Mucosa of descending colon (tissue), 3 donors: ENCODE data around the gene GALNTL6. TPM values are rescaled to one million over a fixed set of nuclear protein-coding genes. Genes with fewer than 3 reads are reported as not detected.
"Not testable (repeated sequence)": the region's sequence is repeated elsewhere in the genome, so short reads cannot be mapped to it uniquely, and the experiment has no call there.

Experiments used
- ATAC-seq: fragments of 200-7000 bp; cut with Tn5 transposase; one replicate; pipeline ENCODE4 v1.9.1; 2020; ENCODE audit warnings: mild to moderate bottlenecking, moderate library complexity
- DNase-seq, 3 donors: peaks; one replicate each; pipeline ENCODE4 v3.0.0-alpha.2; 2020
- H3K36me3 ChIP-seq: fragments of 200-600 bp; one replicate; pipeline ENCODE4 v1.8.0; 2021; ENCODE audit warnings: low read depth, mild to moderate bottlenecking
- H3K4me1 ChIP-seq: fragments of 200-600 bp; one replicate; pipeline ENCODE4 v1.8.0; 2021; ENCODE audit warnings: low read depth, mild to moderate bottlenecking
- H3K4me3 ChIP-seq: fragments of 200-600 bp; one replicate; pipeline ENCODE4 v1.8.0; 2021; ENCODE audit warnings: mild to moderate bottlenecking
- H3K9me3 ChIP-seq: fragments of 200-600 bp; one replicate; pipeline ENCODE4 v1.8.0; 2021; ENCODE audit warnings: mild to moderate bottlenecking
- CTCF ChIP-seq: fragments of 200-600 bp; IDR thresholded peaks from one replicate; pipeline ENCODE4 v1.8.0; 2022; ENCODE audit warnings: antibody characterized with exemption, mild to moderate bottlenecking
- intact Hi-C, 2 donors: fragments of 100-400 bp; cut with DNase I in 1 of 2; cut with micrococcal nuclease in 1 of 2; formaldehyde crosslinking; loops; one replicate each; pipeline versions ENCODE4 v1.11.0 to v1.11.1; 2022; cut with DNase I, micrococcal nuclease
- total RNA-seq, 3 donors: library from RNA; stranded (reverse); fragmentation: NEBNext Ultra II Directional in 2 of 3; extraction: Animal tissue kit (Norgen Biotek cat#: 25700) in 2 of 3; gene quantifications; one replicate each; pipeline versions ENCODE4 v1.2.1 to v1.2.4, GENCODE V29; 2021 to 2023
- donor health status: DM: no; HTN: no; CAD: no; lungs with moderate emphysema.
- donor health status: DM: no; HTN: no; CAD: no.
- donor health status: DM: no; HTN: yes; CAD: no.

GALNTL6 gene
- total RNA-seq, 3 donors from 2014 or later: 0.12 to 0.27 (median 0.19) TPM

- Histone ChIP-seq H3K4me1 (no peaks in the 10 kb centered on the region), H3K4me3 (no peak overlapping the region), H3K9me3 (no peaks in the 10 kb centered on the region), H3K36me3 (no peaks in the 10 kb centered on the region)
- no peak for ATAC-seq
- intact Hi-C loops: no loop called here
- TF ChIP-seq CTCF: no peak
- DNase-seq: no peak
Measured at GRCh38 chr4:172868271-172868670, 1055.1 kb downstream of the GALNTL6 start.

GRCh38 chr4:172869621-172870268, 1056.5 kb downstream of the GALNTL6 start:
- Histone ChIP-seq H3K4me3 (no peak overlapping the region), H3K9me3 (no peaks in the 10 kb centered on the region), H3K4me1 (no peaks in the 10 kb centered on the region), H3K36me3 (no peaks in the 10 kb centered on the region)
- intact Hi-C loops: no loop called here
- no peak for TF ChIP-seq CTCF
- ATAC-seq (no peak), DNase-seq (no peak)

GRCh38 chr4:172871381-172871780, 1058.2 kb downstream of the GALNTL6 start:
- DNase-seq (peak in 1 of 3 donors; percentile 11), ATAC-seq (no peak)
- intact Hi-C loops: no loop called here
- Histone ChIP-seq H3K9me3 (no peaks in the 10 kb centered on the region), H3K4me3 (no peak overlapping the region), H3K36me3 (no peaks in the 10 kb centered on the region), H3K4me1 (no peaks in the 10 kb centered on the region)
- TF ChIP-seq CTCF: no peak

- Histone ChIP-seq H3K9me3 (no peaks in the 10 kb centered on the region), H3K4me1 (no peaks in the 10 kb centered on the region), H3K4me3 (no peak overlapping the region), H3K36me3 (no peaks in the 10 kb centered on the region)
- ATAC-seq: no peak
- DNase-seq: no peak
- intact Hi-C loops: no loop called here
- TF ChIP-seq CTCF: no peak
Measured at GRCh38 chr4:172874944-172875343, 1061.7 kb downstream of the GALNTL6 start.

- Histone ChIP-seq H3K36me3 (no peaks in the 10 kb centered on the region), H3K9me3 (no peaks in the 10 kb centered on the region), H3K4me1 (no peaks in the 10 kb centered on the region), H3K4me3 (no peak overlapping the region)
- DNase-seq (no peak), ATAC-seq (no peak)
- intact Hi-C loops: no loop called here
- no peak for TF ChIP-seq CTCF
Measured at GRCh38 chr4:172876394-172876793, 1063.2 kb downstream of the GALNTL6 start.

GRCh38 chr4:172881645-172882044, 1068.4 kb downstream of the GALNTL6 start:
- intact Hi-C loops: no loop called here
- ATAC-seq (no peak), DNase-seq (no peak)
- no peaks in the 10 kb centered on the region for H3K36me3 ChIP-seq
- no peak overlapping the region for H3K4me3 ChIP-seq
- H3K9me3 ChIP-seq: no peaks in the 10 kb centered on the region
- TF ChIP-seq CTCF: no peak
- H3K4me1 ChIP-seq: no peaks in the 10 kb centered on the region

- DNase-seq, ATAC-seq, H3K9me3 ChIP-seq, H3K36me3 ChIP-seq, H3K4me1 ChIP-seq, intact Hi-C loops, H3K4me3 ChIP-seq: not testable (repeated sequence)
Measured at GRCh38 chr4:172887358-172887757, 1074.2 kb downstream of the GALNTL6 start.
